GM13977 (cell line): ENCODE results near the gene OR51T1.
"Not testable (repeated sequence)": the region's sequence is repeated elsewhere in the genome, so short reads cannot be mapped to it uniquely, and the experiment has no call there.

Experiments
- DNase-seq: peaks from one replicate; pipeline ENCODE4 v3.0.0; 2012; ENCODE audit warnings: low spot score
- CTCF ChIP-seq: IDR thresholded peaks from 2 replicates; pipeline ENCODE4 v1.5.1; 2012; ENCODE audit warnings: mild to moderate bottlenecking, control low read depth; ENCODE audit not compliant: insufficient read depth; ENCODE audit errors: extremely low read depth, missing control alignments
- in situ Hi-C: fragments of 300-500 bp; cut with MboI; formaldehyde crosslinking; loops from one replicate; pipeline ENCODE4 v1.12.0; 2022; ENCODE audit warnings: low sequenced_read_pairs, low pct_unique_long_range_greater_than_20kb, mixed read lengths, inconsistent platforms; ENCODE audit not compliant: unreplicated experiment

The OR51T1 gene

GRCh38 chr11:4881860-4882500, at the start of gene OR51T1:
Gene OR51T1, plus strand, starts transcription at chr11:4881900. Its CDS starts 0 bp downstream, at chr11:4881900.
- no peak for TF ChIP-seq CTCF
- in situ Hi-C loops, result no loop called here
- DNase-seq, result no peak

- in situ Hi-C loops, result no loop called here
- TF ChIP-seq CTCF, result no peak
- no peak for DNase-seq
Measured at GRCh38 chr11:4839851-4840549, 41.7 kb upstream of the OR51T1 start.

- in situ Hi-C loops, result no loop called here
- no peak for TF ChIP-seq CTCF
Measured at GRCh38 chr11:4848908-4849532, 32.7 kb upstream of the OR51T1 start, which contains the start of gene OR51S1. Gene OR51S1, minus strand, starts transcription at chr11:4849208. Its CDS starts 0 bp downstream, at chr11:4849208.

GRCh38 chr11:4851033-4851432, 30.7 kb upstream of the OR51T1 start:
- no peak for DNase-seq
- in situ Hi-C loops, result no loop called here
- no peak for TF ChIP-seq CTCF

More at GRCh38 chr11:4848908-4849532, 32.7 kb upstream of the OR51T1 start, which contains the start of gene OR51S1:
- no peak for DNase-seq

GRCh38 chr11:4854286-4854685, 27.4 kb upstream of the OR51T1 start:
- in situ Hi-C loops, DNase-seq: not testable (repeated sequence)

GRCh38 chr11:4862447-4863236, 19.1 kb upstream of the OR51T1 start:
- TF ChIP-seq CTCF, result no peak
- in situ Hi-C loops, result no loop called here
- no peak for DNase-seq

- no peak for TF ChIP-seq CTCF
- in situ Hi-C loops, result no loop called here
- no peak for DNase-seq
Measured at GRCh38 chr11:4863876-4864275, 17.8 kb upstream of the OR51T1 start.
